Activated naive CD8-positive, alpha-beta T cell treated with anti-CD3 and anti-CD28 coated beads, Interleukin-2, amount 50 U/mL, for 16 hours (primary cell): ENCODE measurements around the gene SORCS3.

Source experiments
- DNase-seq: peaks from one replicate; pipeline ENCODE4 v3.0.0-alpha.2; 2020; ENCODE audit warnings: low read depth, low spot score

The SORCS3 gene

DNA sequence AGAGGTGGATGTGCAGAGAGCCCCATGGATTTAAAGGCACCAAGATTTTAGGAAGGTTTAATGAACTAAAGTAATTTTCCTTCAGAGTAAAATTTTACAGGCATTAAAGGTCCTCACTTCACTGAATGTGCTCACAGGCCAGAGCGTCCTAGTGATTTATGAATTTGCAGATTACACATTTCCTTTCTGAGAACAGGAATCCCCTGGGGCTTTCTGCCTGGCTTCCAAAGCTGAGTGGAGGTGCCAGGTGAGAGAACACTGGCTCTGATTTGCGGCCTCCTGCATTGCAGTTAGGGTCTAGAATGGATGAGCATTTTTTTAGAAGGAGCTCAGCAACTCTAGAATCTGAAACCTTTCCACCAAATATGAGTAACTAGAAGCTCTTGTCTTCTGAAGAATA lies 194.3 kb downstream of the SORCS3 start:
- no peak for DNase-seq

GRCh38 chr10:104842704-104843103 lies 201.6 kb downstream of the SORCS3 start:
- no peak for DNase-seq

GRCh38 chr10:104844073-104844472 lies 203.0 kb downstream of the SORCS3 start:
- DNase-seq = no peak

DNA sequence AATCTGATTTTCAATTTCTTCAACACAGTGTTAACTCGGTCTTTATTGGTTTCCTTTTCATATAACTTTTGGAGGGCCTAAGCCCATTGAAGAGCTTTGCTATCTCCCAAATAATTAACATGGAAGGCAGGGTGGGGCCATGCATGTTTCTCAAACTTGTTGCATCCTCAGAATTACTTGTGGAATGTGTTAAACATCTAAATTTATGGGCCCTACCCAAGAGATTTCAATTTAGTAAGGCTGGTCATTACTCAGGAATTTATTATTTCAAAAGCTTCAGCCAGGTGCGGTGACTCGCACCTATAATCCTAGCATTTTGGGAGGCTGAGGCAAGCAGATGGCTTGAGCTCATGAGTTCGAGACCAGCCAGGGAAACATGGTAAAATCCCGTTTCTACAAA lies 208.9 kb downstream of the SORCS3 start:
- no peak for DNase-seq

DNA sequence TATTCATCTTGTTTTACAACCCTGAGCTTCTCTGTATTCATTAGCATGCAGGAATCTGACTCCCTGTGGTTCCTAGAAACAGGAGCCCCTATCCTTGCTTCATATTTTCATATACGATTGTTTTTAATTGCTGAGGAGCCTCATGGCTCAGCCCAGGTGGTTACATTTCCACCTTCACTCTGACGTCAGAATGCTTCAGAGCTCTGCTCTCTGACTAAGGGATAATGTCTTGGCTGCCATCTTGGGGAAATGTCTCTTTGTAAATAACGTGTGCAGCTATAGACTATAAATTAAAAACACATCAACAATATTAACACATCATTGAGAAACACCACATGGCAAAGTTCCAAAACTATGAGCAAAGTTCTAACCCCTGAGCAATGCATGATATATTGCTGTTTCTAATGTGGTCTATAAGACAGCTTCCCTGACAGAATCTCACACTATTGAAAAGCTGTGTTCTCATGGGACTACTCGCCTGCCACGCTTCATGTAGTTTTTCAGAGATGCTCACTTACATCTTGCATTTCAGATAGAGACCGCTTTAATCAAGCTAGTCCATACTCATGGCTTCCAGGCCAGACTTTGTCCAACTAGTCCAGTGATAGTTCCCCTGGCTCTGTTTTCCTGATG lies 227.0 kb downstream of the SORCS3 start:
- DNase-seq = no peak

GRCh38 chr10:104872691-104873090 lies 231.6 kb downstream of the SORCS3 start:
- DNase-seq = no peak

GRCh38 chr10:104873161-104873560 lies 232.1 kb downstream of the SORCS3 start:
- no peak for DNase-seq

DNA sequence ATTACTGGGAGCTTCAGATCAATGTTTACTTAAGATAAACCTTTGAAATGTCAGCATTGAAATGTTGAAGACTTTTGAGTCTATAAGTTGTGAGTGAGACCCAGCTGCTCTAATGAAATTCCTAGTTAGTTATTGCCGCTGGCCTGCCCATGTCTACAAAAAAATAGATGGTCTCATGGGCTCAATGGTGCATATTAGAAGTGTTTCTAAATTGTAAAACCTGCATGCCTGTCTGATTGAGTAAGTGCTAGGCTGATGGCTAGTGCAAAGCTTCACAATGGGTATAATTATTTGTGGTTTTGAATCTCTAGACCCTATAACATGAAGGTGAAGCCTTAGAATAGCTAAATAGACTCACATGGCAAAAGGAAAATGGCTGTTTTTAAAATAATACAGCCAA lies 234.5 kb downstream of the SORCS3 start:
- DNase-seq = no peak

DNA sequence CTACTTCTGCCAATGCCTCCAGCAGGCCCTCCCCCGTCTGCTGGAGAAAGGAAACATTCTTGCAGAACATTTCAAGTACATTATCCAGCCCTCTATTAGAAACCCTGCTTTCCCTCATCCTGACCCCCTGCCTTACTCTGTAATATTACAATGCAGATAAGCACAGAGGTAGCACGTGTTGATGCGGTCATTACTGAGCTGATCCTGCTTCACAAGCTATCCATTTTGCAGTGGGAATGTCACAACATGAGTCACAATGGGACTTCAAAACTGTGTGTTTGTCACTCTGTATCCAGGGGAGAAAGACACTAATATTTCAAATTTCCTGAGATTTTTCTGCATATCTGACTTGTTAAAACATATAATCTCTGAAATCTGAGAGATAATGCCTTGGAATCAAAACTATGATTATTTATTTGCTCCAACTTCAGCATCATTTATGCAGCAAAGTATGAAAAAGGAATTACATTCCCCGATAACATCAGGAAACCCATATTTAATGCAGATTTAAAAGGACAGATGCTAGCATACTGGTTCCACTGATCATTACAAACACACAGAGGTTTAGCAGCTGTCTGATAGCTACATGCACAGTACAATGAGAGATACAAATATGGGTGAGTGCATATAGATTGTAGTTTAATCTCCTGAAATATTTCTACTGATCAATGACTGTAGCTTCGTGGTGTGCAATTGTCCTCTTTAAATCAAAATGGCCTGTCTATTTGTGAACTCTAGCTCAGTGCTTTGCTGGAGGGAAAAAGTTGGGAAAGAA lies 239.7 kb downstream of the SORCS3 start:
- DNase-seq = no peak

GRCh38 chr10:104881740-104882139 lies 240.7 kb downstream of the SORCS3 start:
- no peak for DNase-seq

- DNase-seq = no peak
Measured at GRCh38 chr10:104892879-104893617, 252.0 kb downstream of the SORCS3 start.

DNA sequence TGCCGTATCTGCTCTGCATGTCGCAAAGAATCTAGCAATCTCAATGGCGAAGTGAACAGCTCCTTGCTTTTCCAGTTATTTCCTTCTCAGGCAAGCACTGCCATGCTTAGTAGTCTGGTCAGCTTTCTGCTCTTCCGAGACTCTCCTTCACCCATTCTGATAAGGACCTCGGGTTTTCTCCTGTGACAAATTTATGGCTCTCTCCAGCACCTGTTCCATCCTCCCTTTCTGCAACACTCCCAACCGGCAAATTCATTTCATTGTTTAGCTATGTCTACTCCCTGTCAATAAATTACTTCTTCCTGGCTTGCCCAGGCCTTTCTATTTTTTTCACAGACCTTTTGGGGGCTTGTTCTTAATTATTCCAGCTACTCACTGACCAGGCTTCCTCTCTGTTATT lies 252.6 kb downstream of the SORCS3 start:
- DNase-seq = no peak

DNA sequence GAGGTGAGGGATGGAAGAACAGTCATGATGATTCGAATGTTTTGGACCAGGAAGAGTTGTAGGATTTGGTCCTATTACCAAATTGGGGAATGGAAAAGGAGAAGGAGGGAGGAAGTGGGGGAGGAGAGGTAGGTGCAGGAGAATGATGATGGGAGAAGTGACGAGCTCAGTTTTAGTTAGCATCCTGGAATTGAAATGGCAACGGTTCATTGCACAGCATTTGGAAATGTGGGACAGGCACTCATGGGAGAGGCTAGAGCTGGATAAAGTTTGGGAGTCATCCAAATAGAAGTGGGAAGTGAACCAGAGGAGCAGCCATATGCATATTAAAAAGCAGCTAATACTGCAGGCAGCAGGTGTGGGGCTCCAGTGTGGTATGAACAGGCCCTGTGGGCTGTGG lies 253.6 kb downstream of the SORCS3 start:
- DNase-seq = no peak

- no peak for DNase-seq
Measured at GRCh38 chr10:104895541-104895940, 254.5 kb downstream of the SORCS3 start.

DNA sequence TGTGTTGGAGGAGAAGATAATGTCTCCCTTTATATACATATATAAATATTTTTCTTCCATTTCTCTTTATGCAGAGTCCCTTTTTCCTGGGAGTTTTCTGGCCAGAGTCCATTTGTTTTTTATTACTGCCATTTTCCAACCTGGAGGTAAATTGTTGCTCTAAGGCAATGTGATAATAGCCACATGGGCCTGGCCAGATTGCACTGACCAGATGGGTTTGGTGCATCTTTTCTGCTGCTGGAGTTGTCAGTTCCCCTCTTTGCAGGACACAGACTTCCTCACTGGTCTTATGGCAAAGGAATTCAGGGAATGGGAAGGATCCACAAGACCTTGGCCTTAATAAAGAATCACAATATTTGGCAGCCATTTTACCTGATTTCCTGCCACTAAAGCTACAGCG lies 254.9 kb downstream of the SORCS3 start:
- DNase-seq = no peak

DNA sequence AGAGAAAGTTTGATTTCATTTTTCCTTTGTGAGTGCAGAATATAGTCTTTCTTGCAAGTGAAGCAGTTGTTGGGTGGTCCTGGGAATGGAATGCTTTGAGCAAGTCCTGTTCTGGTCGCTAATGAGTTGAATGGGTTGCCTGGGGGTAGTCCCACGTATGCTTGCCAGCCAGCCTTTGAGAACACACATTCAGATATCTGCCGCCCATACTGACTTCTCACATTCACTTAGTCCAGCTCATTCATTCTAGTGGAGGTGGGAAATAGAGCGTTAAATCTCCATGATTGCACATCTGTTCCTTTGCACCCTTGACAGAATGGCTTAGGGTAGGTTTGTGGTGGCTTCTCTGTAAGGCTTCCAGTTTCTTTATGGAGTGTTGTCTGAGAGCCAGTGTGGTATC lies 256.6 kb downstream of the SORCS3 start:
- DNase-seq = no peak

GRCh38 chr10:104899779-104900178 lies 258.7 kb downstream of the SORCS3 start:
- DNase-seq = no peak

DNA sequence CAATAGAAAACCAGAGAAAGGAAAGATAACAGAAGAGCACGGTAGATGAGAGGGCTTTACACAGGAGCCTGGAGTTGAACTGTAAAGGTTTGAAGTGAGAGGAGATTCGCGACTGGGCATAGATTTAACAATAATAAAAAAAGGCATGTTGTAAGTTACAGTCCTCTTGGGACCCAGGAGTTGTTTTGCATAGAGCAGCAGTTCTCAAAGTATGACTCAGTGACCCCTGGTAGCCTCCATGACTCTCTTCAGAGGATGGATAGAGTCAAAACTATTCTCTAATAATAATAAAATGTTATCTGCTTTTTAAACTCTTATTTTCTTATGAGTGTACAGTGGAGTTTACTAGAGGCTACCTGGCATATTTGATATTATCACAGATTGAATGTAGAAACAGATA lies 262.3 kb downstream of the SORCS3 start:
- DNase-seq = no peak

DNA sequence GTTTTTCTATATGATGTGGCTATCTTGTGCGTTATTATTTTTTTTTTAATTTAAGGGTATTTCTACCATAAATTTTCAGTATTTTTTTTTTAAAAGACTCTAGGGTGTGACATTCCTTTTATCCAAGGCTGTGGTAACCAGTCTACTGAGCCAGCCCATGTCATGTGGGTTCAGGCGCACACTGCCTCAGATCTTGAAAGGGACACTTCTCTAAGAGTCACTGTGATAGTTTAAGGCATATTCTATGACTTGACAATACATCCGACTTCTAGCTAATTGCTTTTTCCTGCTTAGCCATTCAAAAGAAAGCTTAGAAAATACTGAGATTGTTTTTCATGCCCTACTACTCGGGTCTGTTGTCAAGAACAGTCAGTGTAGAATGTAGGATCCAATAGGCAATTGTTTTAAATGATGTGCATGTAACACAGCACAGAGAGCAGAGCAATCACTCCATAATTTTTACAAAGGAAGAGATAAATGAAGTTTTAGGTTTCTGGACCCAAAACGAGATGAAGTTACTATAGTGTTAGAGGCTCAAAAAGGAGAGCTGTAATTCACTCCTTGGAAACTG lies 263.7 kb downstream of the SORCS3 start:
- no peak for DNase-seq

GRCh38 chr10:104906112-104906511 lies 265.0 kb downstream of the SORCS3 start:
- DNase-seq = no peak

GRCh38 chr10:104907521-104907920 lies 266.4 kb downstream of the SORCS3 start:
- DNase-seq = no peak

GRCh38 chr10:104908581-104908980 lies 267.5 kb downstream of the SORCS3 start:
- no peak for DNase-seq
